ENCODE data around the gene BSND. TPM values are rescaled to one million over a fixed set of nuclear protein-coding genes. Genes with fewer than 3 reads are reported as not detected.

BSND gene
- total RNA-seq, 1 donor from 2014 or later = not detected

DNA sequence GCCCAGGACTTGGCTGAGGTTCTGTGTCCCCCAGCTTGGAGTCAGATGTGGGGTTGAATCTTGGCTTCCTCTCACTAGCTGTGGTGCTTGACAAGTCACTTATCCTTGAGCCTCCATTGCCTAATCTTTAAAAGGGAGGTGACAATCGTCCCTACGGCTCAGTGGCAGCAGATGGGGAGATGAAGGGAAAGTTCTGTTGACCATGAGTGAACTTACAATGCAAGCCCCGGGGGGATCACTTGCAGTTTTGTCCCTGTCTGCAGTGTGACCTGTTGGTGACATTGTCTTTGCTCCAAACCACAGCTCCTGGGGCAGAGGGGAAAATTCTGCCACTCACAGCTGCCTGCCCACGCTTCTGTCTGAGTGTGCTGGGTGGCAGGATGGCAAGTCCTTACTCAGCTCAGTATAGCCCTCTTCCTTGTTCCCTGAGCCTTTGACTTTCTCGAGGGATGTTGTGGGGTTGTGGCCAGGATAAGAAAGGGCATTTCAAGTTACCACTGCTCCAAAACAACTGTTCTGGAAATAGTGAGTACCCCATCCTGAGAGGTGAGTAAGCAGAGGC is 42.3 kb downstream of the BSND start:
- Histone ChIP-seq H3K27me3 (ENCODE audit: low read depth) (peaks cover 68% of the 10 kb centered on the region), H3K36me3 (no peaks in the 10 kb centered on the region), H3K9me3 (replicated peaks) (no peaks in the 10 kb centered on the region), H3K27ac (replicated peaks) (no peak overlapping the region), H3K4me1 (peaks cover 13% of the 10 kb centered on the region), H3K4me3 (no peak overlapping the region)
- intact Hi-C loops (cut with micrococcal nuclease) = no loop called here
- TF ChIP-seq, protein P1, sequence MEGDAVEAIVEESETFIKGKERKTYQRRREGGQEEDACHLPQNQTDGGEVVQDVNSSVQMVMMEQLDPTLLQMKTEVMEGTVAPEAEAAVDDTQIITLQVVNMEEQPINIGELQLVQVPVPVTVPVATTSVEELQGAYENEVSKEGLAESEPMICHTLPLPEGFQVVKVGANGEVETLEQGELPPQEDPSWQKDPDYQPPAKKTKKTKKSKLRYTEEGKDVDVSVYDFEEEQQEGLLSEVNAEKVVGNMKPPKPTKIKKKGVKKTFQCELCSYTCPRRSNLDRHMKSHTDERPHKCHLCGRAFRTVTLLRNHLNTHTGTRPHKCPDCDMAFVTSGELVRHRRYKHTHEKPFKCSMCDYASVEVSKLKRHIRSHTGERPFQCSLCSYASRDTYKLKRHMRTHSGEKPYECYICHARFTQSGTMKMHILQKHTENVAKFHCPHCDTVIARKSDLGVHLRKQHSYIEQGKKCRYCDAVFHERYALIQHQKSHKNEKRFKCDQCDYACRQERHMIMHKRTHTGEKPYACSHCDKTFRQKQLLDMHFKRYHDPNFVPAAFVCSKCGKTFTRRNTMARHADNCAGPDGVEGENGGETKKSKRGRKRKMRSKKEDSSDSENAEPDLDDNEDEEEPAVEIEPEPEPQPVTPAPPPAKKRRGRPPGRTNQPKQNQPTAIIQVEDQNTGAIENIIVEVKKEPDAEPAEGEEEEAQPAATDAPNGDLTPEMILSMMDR (IDR thresholded peaks at IDR 0.05; ENCODE audit: borderline replicate concordance) = no peak
- DNase-seq = no peak

GRCh38 chr1:55041613-55042012 is 42.9 kb downstream of the BSND start:
- Histone ChIP-seq H3K36me3 (no peaks in the 10 kb centered on the region), H3K27ac (replicated peaks) (no peak overlapping the region), H3K4me3 (no peak overlapping the region), H3K9me3 (replicated peaks) (no peaks in the 10 kb centered on the region), H3K4me1 (peaks cover 13% of the 10 kb centered on the region), H3K27me3 (ENCODE audit: low read depth) (peaks cover 62% of the 10 kb centered on the region)
- TF ChIP-seq, protein P1 (IDR thresholded peaks at IDR 0.05; ENCODE audit: borderline replicate concordance) = no peak
- intact Hi-C loops (cut with micrococcal nuclease) = no loop called here
- no peak for DNase-seq

DNA sequence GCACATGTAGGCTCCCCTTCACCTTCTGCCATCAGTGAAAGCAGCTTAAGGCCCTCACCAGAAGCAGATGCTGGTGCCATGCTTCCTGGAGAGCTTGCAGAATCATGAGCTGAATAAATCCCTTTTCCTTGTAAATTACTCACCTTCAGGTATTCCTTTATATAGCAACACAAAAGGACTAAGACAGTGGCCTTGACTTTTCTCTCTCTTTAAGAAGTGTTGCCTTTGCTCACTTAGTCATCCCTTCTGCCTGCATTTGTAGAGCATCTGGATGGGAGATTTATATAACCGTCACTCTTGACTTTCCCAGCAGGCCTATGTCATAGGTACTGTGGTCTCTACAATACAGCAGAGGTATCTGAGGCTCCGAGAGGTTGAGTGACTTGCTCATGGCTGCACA is 44.3 kb downstream of the BSND start:
- Histone ChIP-seq H3K27ac (replicated peaks) (no peak overlapping the region), H3K4me1 (peaks cover 13% of the 10 kb centered on the region), H3K4me3 (no peak overlapping the region), H3K27me3 (ENCODE audit: low read depth) (peaks cover 52% of the 10 kb centered on the region), H3K36me3 (no peaks in the 10 kb centered on the region), H3K9me3 (replicated peaks) (no peaks in the 10 kb centered on the region)
- intact Hi-C loops (cut with micrococcal nuclease) = no loop called here
- DNase-seq = no peak
- TF ChIP-seq, protein P1 (IDR thresholded peaks at IDR 0.05; ENCODE audit: borderline replicate concordance) = no peak

- Histone ChIP-seq H3K36me3 (no peaks in the 10 kb centered on the region), H3K27me3 (ENCODE audit: low read depth) (peaks cover 46% of the 10 kb centered on the region), H3K9me3 (replicated peaks) (no peaks in the 10 kb centered on the region), H3K4me3 (no peak overlapping the region), H3K27ac (replicated peaks) (no peak overlapping the region), H3K4me1 (peaks cover 13% of the 10 kb centered on the region)
- TF ChIP-seq, protein P1 (IDR thresholded peaks at IDR 0.05; ENCODE audit: borderline replicate concordance) = no peak
- intact Hi-C loops (cut with micrococcal nuclease) = no loop called here
- no peak for DNase-seq
Measured at GRCh38 chr1:55043726-55044125, 45.0 kb downstream of the BSND start.

DNA sequence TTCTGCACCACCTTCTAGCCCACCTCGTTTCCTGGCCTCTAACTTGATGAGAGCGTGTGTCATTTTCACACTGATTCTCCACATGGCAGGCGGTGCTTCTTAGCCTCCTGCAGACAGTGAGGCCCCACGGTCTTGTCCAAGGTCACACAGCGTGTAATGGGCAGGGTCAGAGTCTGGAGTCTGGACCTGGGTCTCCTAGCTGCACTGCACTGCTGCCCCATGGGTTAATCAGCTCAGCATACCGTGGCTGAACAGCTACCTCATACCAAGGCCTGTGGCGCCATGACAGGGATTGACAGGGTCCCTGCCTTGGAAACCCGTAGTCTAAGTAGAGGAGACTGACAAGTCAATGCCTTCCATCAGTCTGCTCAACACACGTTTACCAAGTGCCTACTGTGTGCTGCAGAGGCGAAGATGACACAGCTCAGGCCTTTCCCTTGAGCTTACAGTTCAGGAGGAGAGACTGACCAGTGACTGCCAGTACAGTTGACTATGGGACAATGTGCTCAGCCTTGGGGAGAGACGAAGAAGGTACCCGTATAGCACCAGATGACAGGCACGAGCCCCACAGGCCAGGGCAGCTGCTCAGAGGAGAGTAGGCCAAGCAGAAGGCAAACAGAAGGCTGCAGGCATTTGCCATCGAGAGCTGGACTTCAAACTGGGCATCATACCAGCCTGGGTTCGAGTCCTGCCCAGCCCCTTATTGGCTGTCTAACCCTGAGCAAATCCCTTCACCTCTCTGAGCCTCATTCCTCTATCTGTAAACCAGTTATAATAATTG is 46.1 kb downstream of the BSND start:
- no peaks in the 10 kb centered on the region for H3K36me3 ChIP-seq
- peaks cover 35% of the 10 kb centered on the region for H3K27me3 ChIP-seq (ENCODE audit: low read depth)
- DNase-seq = no peak
- H3K4me3 ChIP-seq = no peak overlapping the region
- intact Hi-C loops (cut with micrococcal nuclease) = no loop called here
- TF ChIP-seq, protein P1 (IDR thresholded peaks at IDR 0.05; ENCODE audit: borderline replicate concordance) = no peak
- no peak overlapping the region for H3K27ac ChIP-seq (replicated peaks)
- H3K9me3 ChIP-seq (replicated peaks) = no peaks in the 10 kb centered on the region
- H3K4me1 ChIP-seq = peaks cover 10% of the 10 kb centered on the region
